ENCODE measurements around the gene TBC1D22A.

DNA sequence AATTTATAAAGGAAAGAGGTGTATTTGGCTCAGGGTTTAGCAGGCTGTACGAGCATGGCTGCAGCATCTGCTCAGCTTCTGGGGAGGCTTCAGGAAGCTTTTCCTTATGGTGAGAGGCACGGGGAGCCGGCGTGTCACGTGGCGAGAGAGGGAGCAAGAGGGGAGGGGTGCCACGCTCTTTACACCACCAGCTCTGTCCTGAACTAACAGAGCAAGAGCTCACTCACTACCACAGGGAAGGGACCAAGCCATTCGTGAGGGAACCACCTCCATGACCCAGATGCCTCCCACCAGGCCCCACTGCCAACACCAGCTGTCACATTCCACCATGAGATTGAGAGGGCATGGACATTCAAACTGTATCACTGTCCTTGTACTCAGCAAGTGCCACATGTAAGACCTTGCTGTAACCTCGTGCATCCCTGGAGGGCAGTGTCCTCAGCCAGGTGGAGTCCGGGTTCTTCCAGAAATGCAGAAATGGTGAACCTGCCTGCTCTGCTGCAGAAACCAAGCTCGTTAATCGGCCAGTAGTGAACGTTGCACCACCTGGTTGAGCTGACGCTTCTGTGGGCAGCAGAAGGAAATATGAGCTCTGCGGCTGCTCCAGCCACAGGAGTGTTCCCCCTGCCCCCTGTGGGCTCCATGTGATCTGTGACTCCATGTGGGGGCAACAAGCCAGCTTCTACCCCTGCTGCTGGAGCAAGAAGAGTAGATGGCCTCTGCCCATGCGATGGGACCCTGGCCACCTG, 368.6 kb downstream of the TBC1D22A start:
- TF ChIP-seq CTCF (IDR thresholded peaks at IDR 0.05; ENCODE audit: low read length) (no peak), EZH2phosphoT487 (IDR thresholded peaks at IDR 0.05; ENCODE audit: low read length) (no peak)
